SU-DHL-6 (cell line): ENCODE measurements around the gene HOXB7.

Experiments
- H2AFZ ChIP-seq: fragments of 200-600 bp; sonication (generic); 2 replicates; pipeline ENCODE4 v1.6.1; 2014; ENCODE audit warnings: low read depth, mild to moderate bottlenecking, moderate library complexity, mixed read lengths, antibody characterized with exemption, low read length; ENCODE audit not compliant: severe bottlenecking
- H3F3A ChIP-seq: fragments of 200-600 bp; shearing (Covaris generic); 2 replicates; pipeline ENCODE4 v1.6.0; 2016; ENCODE audit warnings: antibody characterized with exemption, mild to moderate bottlenecking; ENCODE audit not compliant: insufficient read depth
- H3K27ac ChIP-seq: fragments of 200-600 bp; sonication (generic); 2 replicates; pipeline ENCODE4 v1.5.1; 2016; ENCODE audit warnings: low read depth, mild to moderate bottlenecking, low read length, moderate library complexity, mixed read lengths
- H3K27me3 ChIP-seq: fragments of 200-600 bp; sonication (generic), shearing (Covaris generic); 2 replicates; pipeline ENCODE4 v1.6.0; 2014; ENCODE audit warnings: mild to moderate bottlenecking, low read length
- H3K36me3 ChIP-seq: fragments of 200-600 bp; sonication (generic); 2 replicates; pipeline ENCODE4 v1.6.1; 2014; ENCODE audit warnings: mild to moderate bottlenecking, low read length, mixed read lengths
- H3K4me2 ChIP-seq: fragments of 300-600, 200-600 bp; shearing (Covaris generic), sonication (generic); 2 replicates; pipeline ENCODE4 v1.6.0; 2014; ENCODE audit warnings: low read length, low read depth, mild to moderate bottlenecking; ENCODE audit not compliant: poor library complexity, severe bottlenecking
- H3K4me3 ChIP-seq: fragments of 200-600 bp; sonication (generic); 2 replicates; pipeline ENCODE4 v1.5.1; 2014; ENCODE audit warnings: antibody characterized with exemption, low read length, mild to moderate bottlenecking, mixed read lengths; ENCODE audit not compliant: insufficient read depth, poor library complexity, severe bottlenecking
- H3K79me2 ChIP-seq: fragments of 200-600 bp; sonication (generic); 2 replicates; pipeline ENCODE4 v1.6.1; 2014; ENCODE audit warnings: mild to moderate bottlenecking, low read length, moderate library complexity; ENCODE audit not compliant: insufficient read depth
- H3K9ac ChIP-seq: fragments of 200-600 bp; sonication (generic); 2 replicates; pipeline ENCODE4 v1.7.0; 2014; ENCODE audit warnings: mild to moderate bottlenecking, low read length
- H3K9me2 ChIP-seq: fragments of 200-600 bp; sonication (generic); replicated peaks from 2 replicates; pipeline ENCODE4 v1.6.1; 2014; ENCODE audit warnings: low read length; ENCODE audit not compliant: insufficient read depth
- H3K9me3 ChIP-seq: fragments of 200-600 bp; sonication (generic); 2 replicates; pipeline ENCODE4 v1.6.1; 2014; ENCODE audit warnings: low read length, mixed read lengths; ENCODE audit not compliant: insufficient read depth
- H4K20me1 ChIP-seq: fragments of 200-600 bp; sonication (generic); 2 replicates; pipeline ENCODE4 v1.6.1; 2014; ENCODE audit warnings: low read depth, mild to moderate bottlenecking, antibody characterized with exemption, low read length, moderate library complexity, mixed read lengths
- CTCF ChIP-seq: fragments of 200-600 bp; sonication (generic); IDR thresholded peaks from one replicate; pipeline ENCODE4 v1.5.1; 2017; ENCODE audit warnings: antibody characterized with exemption, mild to moderate bottlenecking, low read length, moderate library complexity; ENCODE audit not compliant: insufficient read depth, poor library complexity, severe bottlenecking
- EZH2phosphoT487 ChIP-seq: fragments of 200-600 bp; sonication (generic), shearing (Covaris generic); conservative IDR thresholded peaks from 2 replicates; pipeline ENCODE4 v1.6.1; 2018; ENCODE audit warnings: mild to moderate bottlenecking, antibody characterized with exemption, low read length, moderate library complexity, mixed read lengths

Gene HOXB7

GRCh38 chr17:48616717-48617470 lies 6.1 kb upstream of the HOXB7 start:
- Histone ChIP-seq H3K27me3 (no peaks in the 10 kb centered on the region), H2AFZ (no peak overlapping the region), H3K9me3 (no peaks in the 10 kb centered on the region), H3F3A (no peaks in the 10 kb centered on the region), H3K9ac (no peak overlapping the region), H3K9me2 (no peaks in the 10 kb centered on the region), H3K4me3 (no peak overlapping the region), H4K20me1 (no peaks in the 10 kb centered on the region), H3K4me2 (no peak overlapping the region), H3K27ac (no peak overlapping the region), H3K36me3 (no peaks in the 10 kb centered on the region), H3K79me2 (no peaks in the 10 kb centered on the region)
- TF ChIP-seq CTCF (no peak), EZH2phosphoT487 (no peak)

- TF ChIP-seq CTCF = no peak
- no peak for TF ChIP-seq EZH2phosphoT487
- Histone ChIP-seq H3K27ac (no peak overlapping the region), H2AFZ (no peak overlapping the region), H3K9me3 (no peaks in the 10 kb centered on the region), H3F3A (no peaks in the 10 kb centered on the region), H3K9me2 (no peaks in the 10 kb centered on the region), H3K4me3 (no peak overlapping the region), H3K36me3 (no peaks in the 10 kb centered on the region), H3K9ac (no peak overlapping the region), H3K4me2 (no peak overlapping the region), H3K27me3 (no peaks in the 10 kb centered on the region), H4K20me1 (no peaks in the 10 kb centered on the region), H3K79me2 (no peaks in the 10 kb centered on the region)
These were observed 5.3 kb upstream of the HOXB7 start for GRCh38 chr17:48615963-48616716.

- no peak within 1 kb of the TSS for H2AFZ ChIP-seq
- no peaks in the 10 kb centered on the region for H3K27me3 ChIP-seq
- no peak within 1 kb of the TSS for H3K27ac ChIP-seq
- no peak within 1 kb of the TSS for H3K4me2 ChIP-seq
- no peak within 1 kb of the TSS for H3K9ac ChIP-seq
- no peak for TF ChIP-seq EZH2phosphoT487
- TF ChIP-seq CTCF = no peak
- H3K36me3 ChIP-seq = no peaks in the 10 kb centered on the region
- H3F3A ChIP-seq = no peaks in the 10 kb centered on the region
- H3K9me3 ChIP-seq = no peaks in the 10 kb centered on the region
- no peak within 1 kb of the TSS for H3K4me3 ChIP-seq
- no peaks in the 10 kb centered on the region for H3K79me2 ChIP-seq
- H4K20me1 ChIP-seq = no peaks in the 10 kb centered on the region
- no peaks in the 10 kb centered on the region for H3K9me2 ChIP-seq
These were observed 4.5 kb upstream of the HOXB7 start, which contains the start of gene HOXB8 for GRCh38 chr17:48615047-48615962. Gene HOXB8 (minus strand): TSS chr17:48615292. CDS start chr17:48614704, 588 bp downstream.
